ENCODE results near the gene ZC3H10. TPM values are rescaled to one million over a fixed set of nuclear protein-coding genes. Genes with fewer than 3 reads are reported as not detected.
"Not testable (repeated sequence)": the region's sequence is repeated elsewhere in the genome, so short reads cannot be mapped to it uniquely, and the experiment has no call there.

ZC3H10 gene
- total and polyA plus RNA-seq, 4 donors = 1.3 to 5.2 (median 1.9) TPM

DNA sequence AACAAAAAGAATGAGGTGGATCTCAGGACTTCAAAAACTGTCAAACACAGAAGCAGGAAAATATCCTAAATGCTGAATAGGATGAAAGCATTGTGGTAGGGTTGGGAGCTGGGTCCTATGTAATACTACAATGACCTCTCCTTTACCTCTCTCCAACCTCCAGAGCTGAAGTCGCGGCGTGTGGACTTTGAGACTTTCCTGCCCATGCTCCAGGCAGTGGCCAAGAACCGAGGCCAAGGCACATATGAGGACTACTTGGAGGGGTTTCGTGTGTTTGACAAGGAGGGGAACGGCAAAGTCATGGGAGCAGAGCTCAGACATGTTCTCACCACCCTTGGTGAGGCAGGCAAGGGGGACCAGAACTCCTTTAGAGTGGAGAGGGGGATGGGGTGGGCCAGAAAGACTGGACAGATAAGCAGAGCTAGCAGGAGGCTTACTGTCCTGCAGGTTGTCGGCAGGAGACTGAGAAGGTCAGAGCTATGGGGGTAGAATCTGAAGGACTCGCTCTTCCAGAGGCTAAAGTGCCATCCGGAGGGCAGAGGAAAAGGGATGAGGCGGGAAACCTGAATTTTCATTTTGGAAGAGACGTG, 37.3 kb downstream of the ZC3H10 start:
- Histone ChIP-seq H3K4me3 (ENCODE audit: low read depth in 1 of 3, low read length in 3 of 3) (no peak overlapping the region), H3K4me1 (ENCODE audit: control insufficient read depth in 4 of 4, insufficient read depth in 4 of 4, low read length in 3 of 4) (peaks cover 9 to 54% (median 43%) of the 10 kb centered on the region in 4 donors), H3K9me3 (ENCODE audit: control insufficient read depth in 4 of 4, low read length in 3 of 4) (no peaks in the 10 kb centered on the region), H3K27ac (ENCODE audit: low read depth in 1 of 2, low read length in 2 of 2) (peak overlapping the region in 1 of 2 donors; percentile 6), H3K9ac (ENCODE audit: low read depth in 1 of 2, low read length in 2 of 2) (no peak overlapping the region), H3K36me3 (ENCODE audit: control insufficient read depth in 4 of 4, insufficient read depth in 3 of 4, low read depth in 1 of 4, low read length in 3 of 4) (peaks cover 2 to 6% (median 4%) of the 10 kb centered on the region in 4 donors), H3K27me3 (ENCODE audit: control insufficient read depth in 4 of 4, insufficient read depth in 4 of 4, low read length in 3 of 4) (no peaks in the 10 kb centered on the region)
- DNase-seq (ENCODE audit: low spot score) = no peak
- TF ChIP-seq HNF4A (conservative IDR thresholded peaks at IDR 0.05) = peak; percentile 81 to 87
- no peak for TF ChIP-seq FOXA2 (IDR thresholded peaks at IDR 0.05)
- peak; percentile 72 to 74 for TF ChIP-seq RXRA (IDR thresholded peaks at IDR 0.05)
- no peak for TF ChIP-seq CTCF (IDR thresholded peaks at IDR 0.05; ENCODE audit: low read depth, low read length, missing input control)
- peak; percentile 76 for TF ChIP-seq SP1 (IDR thresholded peaks at IDR 0.05)
- TF ChIP-seq HNF4G (IDR thresholded peaks at IDR 0.05) = peak; percentile 58
- 61% methylated on average over 11 of the region's 11 CpGs for WGBS

GRCh38 chr12:56156464-56157200, 38.6 kb downstream of the ZC3H10 start:
- not testable (repeated sequence) for H3K9me3 ChIP-seq (ENCODE audit: control insufficient read depth in 4 of 4, low read length in 3 of 4); H3K9ac ChIP-seq (ENCODE audit: low read depth in 1 of 2, low read length in 2 of 2); H3K27me3 ChIP-seq (ENCODE audit: control insufficient read depth in 4 of 4, insufficient read depth in 4 of 4, low read length in 3 of 4); H3K4me3 ChIP-seq (ENCODE audit: low read depth in 1 of 3, low read length in 3 of 3); H3K27ac ChIP-seq (ENCODE audit: low read depth in 1 of 2, low read length in 2 of 2); DNase-seq (ENCODE audit: low spot score)
- WGBS = 95% methylated on average over 21 of the region's 21 CpGs
- H3K36me3 ChIP-seq (ENCODE audit: control insufficient read depth in 4 of 4, insufficient read depth in 3 of 4, low read depth in 1 of 4, low read length in 3 of 4) = peaks cover 10 to 18% (median 16%) of the 10 kb centered on the region in 4 donors
- H3K4me1 ChIP-seq (ENCODE audit: control insufficient read depth in 4 of 4, insufficient read depth in 4 of 4, low read length in 3 of 4) = peaks cover 9 to 59% (median 48%) of the 10 kb centered on the region in 4 donors

DNA sequence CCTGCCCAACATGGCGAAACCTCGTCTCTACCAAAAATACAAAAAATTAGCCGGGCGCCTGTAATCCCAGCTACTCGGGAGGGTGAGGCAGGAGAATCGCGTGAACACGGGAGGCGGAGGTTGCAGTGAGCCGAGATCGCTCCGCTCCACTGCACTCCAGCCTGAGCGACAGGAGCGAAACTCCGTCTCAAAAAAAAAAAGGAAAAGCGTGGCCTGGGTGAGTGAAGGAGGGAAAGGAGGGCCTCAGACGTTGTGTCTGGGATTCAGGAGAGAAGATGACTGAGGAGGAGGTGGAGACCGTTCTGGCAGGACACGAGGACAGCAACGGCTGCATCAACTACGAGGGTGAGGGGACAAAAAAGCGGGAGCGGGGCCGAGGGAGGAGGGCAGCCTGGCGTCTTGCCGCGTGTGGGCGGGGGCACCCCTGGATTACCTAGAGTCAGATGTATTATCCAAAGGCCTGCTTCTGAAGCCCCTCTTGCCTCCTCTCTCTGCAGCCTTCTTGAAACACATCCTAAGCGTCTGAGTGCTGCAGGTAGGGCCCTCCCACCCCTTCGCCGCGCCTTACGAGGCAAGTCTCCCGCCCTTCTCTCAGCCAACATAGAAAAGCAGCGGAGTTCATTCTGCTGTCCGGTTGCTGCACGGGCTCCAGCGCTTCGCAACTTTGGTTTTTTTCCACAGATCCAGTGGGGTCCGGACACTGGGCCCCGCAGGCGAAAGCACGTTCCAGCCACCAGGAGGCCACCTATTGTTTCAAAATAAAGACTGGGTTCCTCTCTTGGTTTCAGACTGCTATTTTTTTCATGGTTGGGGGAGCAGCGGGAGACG, 39.3 kb downstream of the ZC3H10 start:
- DNase-seq (ENCODE audit: low spot score) = peak; percentile 68
- peak overlapping the region; percentile 50 to 73 (median 64) for H3K4me3 ChIP-seq (ENCODE audit: low read depth in 1 of 3, low read length in 3 of 3)
- TF ChIP-seq FOXA2 (IDR thresholded peaks at IDR 0.05) (no peak), CTCF (IDR thresholded peaks at IDR 0.05; ENCODE audit: low read depth, low read length, missing input control) (peak; percentile 64), TAF1 (conservative IDR thresholded peaks at IDR 0.05) (no peak), GABPA (IDR thresholded peaks at IDR 0.05 in 1 of 2, conservative IDR thresholded peaks at IDR 0.05 in 1 of 2) (no peak), RAD21 (IDR thresholded peaks at IDR 0.05) (peak; percentile 34 to 62), HNF4A (conservative IDR thresholded peaks at IDR 0.05) (peak in 1 of 2 donors; percentile 3), YY1 (IDR thresholded peaks at IDR 0.05) (no peak), SP1 (IDR thresholded peaks at IDR 0.05) (peak; percentile 65)
- TF ChIP-seq, protein P1, sequence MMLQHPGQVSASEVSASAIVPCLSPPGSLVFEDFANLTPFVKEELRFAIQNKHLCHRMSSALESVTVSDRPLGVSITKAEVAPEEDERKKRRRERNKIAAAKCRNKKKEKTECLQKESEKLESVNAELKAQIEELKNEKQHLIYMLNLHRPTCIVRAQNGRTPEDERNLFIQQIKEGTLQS (IDR thresholded peaks at IDR 0.05) = no peak
- H3K27ac ChIP-seq (ENCODE audit: low read depth in 1 of 2, low read length in 2 of 2) = peak overlapping the region; percentile 85 to 98
- peak overlapping the region; percentile 32 to 45 for H3K9ac ChIP-seq (ENCODE audit: low read depth in 1 of 2, low read length in 2 of 2)
- H3K27me3 ChIP-seq (ENCODE audit: control insufficient read depth in 4 of 4, insufficient read depth in 4 of 4, low read length in 3 of 4) = no peaks in the 10 kb centered on the region
- H3K9me3 ChIP-seq (ENCODE audit: control insufficient read depth in 4 of 4, low read length in 3 of 4) = no peaks in the 10 kb centered on the region
- peaks cover 12 to 26% (median 23%) of the 10 kb centered on the region in 4 donors for H3K36me3 ChIP-seq (ENCODE audit: control insufficient read depth in 4 of 4, insufficient read depth in 3 of 4, low read depth in 1 of 4, low read length in 3 of 4)
- WGBS = 17% methylated on average over 45 of the region's 45 CpGs
- peaks cover 9 to 56% (median 47%) of the 10 kb centered on the region in 4 donors for H3K4me1 ChIP-seq (ENCODE audit: control insufficient read depth in 4 of 4, insufficient read depth in 4 of 4, low read length in 3 of 4)

Data from liver (tissue), 9 donors.